SK-N-SH treated with all-trans-retinoic acid at 6 μM for 48 hours (cell line): ENCODE results near the gene VWA5B1.

Experiments
- ATAC-seq: fragments of 200-7000 bp; cut with Tn5 transposase; 3 replicates; pipeline ENCODE4 v1.9.1; 2020; ENCODE audit warnings: mild to moderate bottlenecking, moderate library complexity
- ARNTL ChIP-seq: fragments of 450-650 bp; formaldehyde crosslinking; IDR thresholded peaks from 2 replicates; pipeline ENCODE4 v1.5.0; 2020; ENCODE audit warnings: low read depth, mild to moderate bottlenecking, moderate library complexity, borderline replicate concordance
- CSDC2 ChIP-seq: fragments of 250-450 bp; sonication (Bioruptor Pico); IDR thresholded peaks from 2 replicates; pipeline ENCODE4 v1.5.0; 2020; ENCODE audit warnings: mild to moderate bottlenecking, moderate library complexity
- ISL1 ChIP-seq: fragments of 250-450 bp; sonication (Bioruptor Pico); IDR thresholded peaks from 2 replicates; pipeline ENCODE4 v2.1.2; 2022; ENCODE audit warnings: mild to moderate bottlenecking, moderate library complexity
- PPARA ChIP-seq: fragments of 250-450 bp; sonication (Bioruptor Pico); IDR thresholded peaks from 2 replicates; pipeline ENCODE4 v1.5.0; 2020; ENCODE audit warnings: mild to moderate bottlenecking, borderline replicate concordance
- SNAI2 ChIP-seq: fragments of 250-450 bp; sonication (Bioruptor Pico); IDR thresholded peaks from 2 replicates; pipeline ENCODE4 v1.5.0; 2020; ENCODE audit warnings: mild to moderate bottlenecking, moderate library complexity
- TOX ChIP-seq: fragments of 250-450 bp; sonication (Bioruptor Pico); IDR thresholded peaks from 2 replicates; pipeline ENCODE4 v1.8.0; 2021; ENCODE audit warnings: mild to moderate bottlenecking, moderate library complexity, borderline replicate concordance
- ZC3H10 ChIP-seq: fragments of 250-450 bp; sonication (Bioruptor Pico); IDR thresholded peaks from 2 replicates; pipeline ENCODE4 v1.5.1; 2021; ENCODE audit warnings: mild to moderate bottlenecking, moderate library complexity
- ZFP3 ChIP-seq: fragments of 250-450 bp; sonication (Bioruptor Pico); IDR thresholded peaks from 2 replicates; pipeline ENCODE4 v1.5.0; 2020; ENCODE audit warnings: mild to moderate bottlenecking, moderate library complexity
- ZFP30 ChIP-seq: fragments of 450-650 bp; formaldehyde crosslinking; IDR thresholded peaks from 2 replicates; pipeline ENCODE4 v1.5.0; 2022; ENCODE audit warnings: mild to moderate bottlenecking, moderate library complexity
- ZNF565 ChIP-seq: fragments of 450-650 bp; formaldehyde crosslinking; conservative IDR thresholded peaks from 2 replicates; pipeline ENCODE4 v1.5.0; 2020; ENCODE audit warnings: low read depth, mild to moderate bottlenecking, moderate library complexity
- ZNF70 ChIP-seq: fragments of 450-650 bp; formaldehyde crosslinking; IDR thresholded peaks from 2 replicates; pipeline ENCODE4 v1.5.0; 2020; ENCODE audit warnings: mild to moderate bottlenecking, moderate library complexity
- ZNF8 ChIP-seq: fragments of 450-650 bp; formaldehyde crosslinking; IDR thresholded peaks from 2 replicates; pipeline ENCODE4 v1.5.0; 2020; ENCODE audit warnings: mild to moderate bottlenecking, moderate library complexity
- TF ChIP-seq, protein P1 (sequence below): fragments of 250-450 bp; sonication (Bioruptor Pico); IDR thresholded peaks from 2 replicates; pipeline ENCODE4 v1.8.0; 2020; ENCODE audit warnings: mild to moderate bottlenecking, moderate library complexity, borderline replicate concordance
- TF ChIP-seq, protein P2 (sequence below): fragments of 250-450 bp; sonication (Bioruptor Pico); IDR thresholded peaks from 2 replicates; pipeline ENCODE4 v1.5.1; 2020; ENCODE audit warnings: low read depth, mild to moderate bottlenecking, moderate library complexity
- TF ChIP-seq, protein P3 (sequence below): fragments of 250-450 bp; sonication (Bioruptor Pico); IDR thresholded peaks from 2 replicates; pipeline ENCODE4 v1.5.0; 2020; ENCODE audit warnings: mild to moderate bottlenecking, moderate library complexity
- TF ChIP-seq, protein P4 (sequence below): fragments of 250-450 bp; sonication (Bioruptor Pico); IDR thresholded peaks from 2 replicates; pipeline ENCODE4 v1.5.1; 2021; ENCODE audit warnings: mild to moderate bottlenecking, moderate library complexity
- TF ChIP-seq, protein P5 (sequence below): fragments of 250-450 bp; sonication (Bioruptor Pico); IDR thresholded peaks from 2 replicates; pipeline ENCODE4 v1.8.0; 2021; ENCODE audit warnings: low read depth, mild to moderate bottlenecking, moderate library complexity, borderline replicate concordance

The VWA5B1 gene

DNA sequence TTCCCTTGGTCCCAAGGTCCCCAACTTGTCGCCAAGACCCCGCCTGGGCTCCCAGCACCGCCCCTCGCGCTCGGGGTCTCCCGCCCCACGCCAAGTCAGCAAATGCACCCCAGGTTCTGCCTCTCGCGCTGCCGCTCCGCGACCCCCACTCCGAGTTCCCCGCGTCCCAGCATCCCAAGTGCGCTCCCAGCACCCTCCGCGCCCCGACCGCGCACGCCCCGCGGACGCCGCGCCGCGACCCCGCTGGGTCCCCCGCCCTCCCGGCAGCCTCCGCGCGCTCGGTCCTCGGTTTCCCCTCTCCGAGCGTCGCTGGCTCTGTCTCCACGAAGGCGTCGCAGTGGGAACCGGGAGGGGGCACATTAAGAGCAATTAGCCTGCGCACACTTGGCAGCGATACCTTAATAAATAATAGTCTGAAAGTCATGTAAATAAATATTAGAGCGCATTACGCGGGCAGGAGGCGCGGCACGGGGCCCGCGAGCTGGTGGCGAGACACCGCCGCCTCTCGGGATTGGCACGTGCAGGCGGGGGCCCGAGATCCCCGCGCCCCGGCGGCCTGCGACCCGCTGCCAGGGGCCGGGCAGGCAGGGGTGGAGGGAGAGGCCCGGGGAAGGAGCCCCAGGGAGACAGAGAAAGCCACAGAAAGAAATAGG is 75.9 kb downstream of the VWA5B1 start (continued):
- TF ChIP-seq, protein P1, sequence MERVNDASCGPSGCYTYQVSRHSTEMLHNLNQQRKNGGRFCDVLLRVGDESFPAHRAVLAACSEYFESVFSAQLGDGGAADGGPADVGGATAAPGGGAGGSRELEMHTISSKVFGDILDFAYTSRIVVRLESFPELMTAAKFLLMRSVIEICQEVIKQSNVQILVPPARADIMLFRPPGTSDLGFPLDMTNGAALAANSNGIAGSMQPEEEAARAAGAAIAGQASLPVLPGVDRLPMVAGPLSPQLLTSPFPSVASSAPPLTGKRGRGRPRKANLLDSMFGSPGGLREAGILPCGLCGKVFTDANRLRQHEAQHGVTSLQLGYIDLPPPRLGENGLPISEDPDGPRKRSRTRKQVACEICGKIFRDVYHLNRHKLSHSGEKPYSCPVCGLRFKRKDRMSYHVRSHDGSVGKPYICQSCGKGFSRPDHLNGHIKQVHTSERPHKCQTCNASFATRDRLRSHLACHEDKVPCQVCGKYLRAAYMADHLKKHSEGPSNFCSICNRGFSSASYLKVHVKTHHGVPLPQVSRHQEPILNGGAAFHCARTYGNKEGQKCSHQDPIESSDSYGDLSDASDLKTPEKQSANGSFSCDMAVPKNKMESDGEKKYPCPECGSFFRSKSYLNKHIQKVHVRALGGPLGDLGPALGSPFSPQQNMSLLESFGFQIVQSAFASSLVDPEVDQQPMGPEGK = no peak

DNA sequence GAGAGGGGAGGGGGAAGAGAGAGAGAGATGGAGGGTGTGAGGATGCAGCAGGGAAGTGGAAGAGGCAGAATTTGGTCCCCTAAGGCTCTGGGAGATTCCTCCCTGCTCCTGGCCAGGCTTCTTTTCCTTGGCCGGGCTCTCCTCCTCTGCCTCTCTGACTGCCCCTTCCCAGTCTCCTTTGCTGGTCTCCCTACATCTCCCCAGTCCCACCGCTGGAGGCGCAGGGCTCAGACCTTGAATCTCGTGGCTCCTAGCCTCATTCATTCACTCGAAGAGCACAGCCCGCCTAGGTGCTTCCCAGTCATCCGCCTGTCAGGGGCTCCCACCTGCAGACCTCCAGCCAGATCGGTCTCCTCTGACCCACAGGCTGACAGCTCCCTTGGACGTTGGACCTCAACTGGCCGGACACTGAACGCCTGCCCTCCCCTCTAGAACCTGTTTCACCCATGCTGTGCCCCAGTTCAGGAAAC is 76.5 kb downstream of the VWA5B1 start:
- no peak for TF ChIP-seq ZFP30 (CRISPR knock-in tag)
- no peak for TF ChIP-seq ZNF565 (CRISPR knock-in tag)
- no peak for TF ChIP-seq ZFP3 (CRISPR knock-in tag)
- no peak for TF ChIP-seq CSDC2 (CRISPR knock-in tag)
- TF ChIP-seq, protein P2, sequence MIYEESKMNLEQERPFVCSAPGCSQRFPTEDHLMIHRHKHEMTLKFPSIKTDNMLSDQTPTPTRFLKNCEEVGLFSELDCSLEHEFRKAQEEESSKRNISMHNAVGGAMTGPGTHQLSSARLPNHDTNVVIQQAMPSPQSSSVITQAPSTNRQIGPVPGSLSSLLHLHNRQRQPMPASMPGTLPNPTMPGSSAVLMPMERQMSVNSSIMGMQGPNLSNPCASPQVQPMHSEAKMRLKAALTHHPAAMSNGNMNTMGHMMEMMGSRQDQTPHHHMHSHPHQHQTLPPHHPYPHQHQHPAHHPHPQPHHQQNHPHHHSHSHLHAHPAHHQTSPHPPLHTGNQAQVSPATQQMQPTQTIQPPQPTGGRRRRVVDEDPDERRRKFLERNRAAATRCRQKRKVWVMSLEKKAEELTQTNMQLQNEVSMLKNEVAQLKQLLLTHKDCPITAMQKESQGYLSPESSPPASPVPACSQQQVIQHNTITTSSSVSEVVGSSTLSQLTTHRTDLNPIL = no peak
- TF ChIP-seq ZC3H10 = no peak
- TF ChIP-seq, protein P3, sequence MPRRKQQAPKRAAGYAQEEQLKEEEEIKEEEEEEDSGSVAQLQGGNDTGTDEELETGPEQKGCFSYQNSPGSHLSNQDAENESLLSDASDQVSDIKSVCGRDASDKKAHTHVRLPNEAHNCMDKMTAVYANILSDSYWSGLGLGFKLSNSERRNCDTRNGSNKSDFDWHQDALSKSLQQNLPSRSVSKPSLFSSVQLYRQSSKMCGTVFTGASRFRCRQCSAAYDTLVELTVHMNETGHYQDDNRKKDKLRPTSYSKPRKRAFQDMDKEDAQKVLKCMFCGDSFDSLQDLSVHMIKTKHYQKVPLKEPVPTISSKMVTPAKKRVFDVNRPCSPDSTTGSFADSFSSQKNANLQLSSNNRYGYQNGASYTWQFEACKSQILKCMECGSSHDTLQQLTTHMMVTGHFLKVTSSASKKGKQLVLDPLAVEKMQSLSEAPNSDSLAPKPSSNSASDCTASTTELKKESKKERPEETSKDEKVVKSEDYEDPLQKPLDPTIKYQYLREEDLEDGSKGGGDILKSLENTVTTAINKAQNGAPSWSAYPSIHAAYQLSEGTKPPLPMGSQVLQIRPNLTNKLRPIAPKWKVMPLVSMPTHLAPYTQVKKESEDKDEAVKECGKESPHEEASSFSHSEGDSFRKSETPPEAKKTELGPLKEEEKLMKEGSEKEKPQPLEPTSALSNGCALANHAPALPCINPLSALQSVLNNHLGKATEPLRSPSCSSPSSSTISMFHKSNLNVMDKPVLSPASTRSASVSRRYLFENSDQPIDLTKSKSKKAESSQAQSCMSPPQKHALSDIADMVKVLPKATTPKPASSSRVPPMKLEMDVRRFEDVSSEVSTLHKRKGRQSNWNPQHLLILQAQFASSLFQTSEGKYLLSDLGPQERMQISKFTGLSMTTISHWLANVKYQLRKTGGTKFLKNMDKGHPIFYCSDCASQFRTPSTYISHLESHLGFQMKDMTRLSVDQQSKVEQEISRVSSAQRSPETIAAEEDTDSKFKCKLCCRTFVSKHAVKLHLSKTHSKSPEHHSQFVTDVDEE (CRISPR knock-in tag) = no peak
- TF ChIP-seq PPARA = no peak
- no peak for TF ChIP-seq ZNF8 (CRISPR knock-in tag)
- no peak for TF ChIP-seq ZNF70 (CRISPR knock-in tag)
- TF ChIP-seq TOX (CRISPR knock-in tag) = no peak
- TF ChIP-seq SNAI2 = no peak
- TF ChIP-seq, protein P4, sequence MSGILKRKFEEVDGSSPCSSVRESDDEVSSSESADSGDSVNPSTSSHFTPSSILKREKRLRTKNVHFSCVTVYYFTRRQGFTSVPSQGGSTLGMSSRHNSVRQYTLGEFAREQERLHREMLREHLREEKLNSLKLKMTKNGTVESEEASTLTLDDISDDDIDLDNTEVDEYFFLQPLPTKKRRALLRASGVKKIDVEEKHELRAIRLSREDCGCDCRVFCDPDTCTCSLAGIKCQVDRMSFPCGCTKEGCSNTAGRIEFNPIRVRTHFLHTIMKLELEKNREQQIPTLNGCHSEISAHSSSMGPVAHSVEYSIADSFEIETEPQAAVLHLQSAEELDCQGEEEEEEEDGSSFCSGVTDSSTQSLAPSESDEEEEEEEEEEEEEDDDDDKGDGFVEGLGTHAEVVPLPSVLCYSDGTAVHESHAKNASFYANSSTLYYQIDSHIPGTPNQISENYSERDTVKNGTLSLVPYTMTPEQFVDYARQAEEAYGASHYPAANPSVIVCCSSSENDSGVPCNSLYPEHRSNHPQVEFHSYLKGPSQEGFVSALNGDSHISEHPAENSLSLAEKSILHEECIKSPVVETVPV (CRISPR knock-in tag) = no peak
- no peak for TF ChIP-seq ISL1
- no peak for TF ChIP-seq ARNTL (CRISPR knock-in tag)
- TF ChIP-seq, protein P5, sequence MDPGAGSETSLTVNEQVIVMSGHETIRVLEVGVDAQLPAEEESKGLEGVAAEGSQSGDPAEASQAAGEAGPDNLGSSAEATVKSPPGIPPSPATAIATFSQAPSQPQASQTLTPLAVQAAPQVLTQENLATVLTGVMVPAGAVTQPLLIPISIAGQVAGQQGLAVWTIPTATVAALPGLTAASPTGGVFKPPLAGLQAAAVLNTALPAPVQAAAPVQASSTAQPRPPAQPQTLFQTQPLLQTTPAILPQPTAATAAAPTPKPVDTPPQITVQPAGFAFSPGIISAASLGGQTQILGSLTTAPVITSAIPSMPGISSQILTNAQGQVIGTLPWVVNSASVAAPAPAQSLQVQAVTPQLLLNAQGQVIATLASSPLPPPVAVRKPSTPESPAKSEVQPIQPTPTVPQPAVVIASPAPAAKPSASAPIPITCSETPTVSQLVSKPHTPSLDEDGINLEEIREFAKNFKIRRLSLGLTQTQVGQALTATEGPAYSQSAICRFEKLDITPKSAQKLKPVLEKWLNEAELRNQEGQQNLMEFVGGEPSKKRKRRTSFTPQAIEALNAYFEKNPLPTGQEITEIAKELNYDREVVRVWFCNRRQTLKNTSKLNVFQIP = no peak
- TF ChIP-seq, protein P1 = no peak
- peak; percentile 89 for ATAC-seq

DNA sequence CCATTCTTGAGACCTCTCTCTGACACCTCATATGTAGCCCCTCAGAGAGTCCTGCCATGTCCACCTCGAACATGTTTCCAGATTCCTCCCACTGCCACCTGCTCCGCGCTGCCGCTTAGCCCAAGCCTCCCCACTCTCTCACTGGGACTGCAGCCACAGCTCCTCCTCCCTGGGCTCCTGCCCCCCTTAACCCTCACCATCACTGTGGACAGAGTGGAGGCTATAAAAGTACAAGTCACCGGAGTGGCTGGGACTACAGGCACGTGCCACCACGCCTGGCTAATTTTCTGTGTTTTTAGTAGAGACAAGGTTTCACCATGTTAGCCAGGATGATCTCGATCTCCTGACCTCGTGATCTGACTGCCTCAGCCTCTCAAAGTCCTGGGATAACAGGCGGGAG is 77.0 kb downstream of the VWA5B1 start:
- no peak for ATAC-seq
- no peak for TF ChIP-seq TOX (CRISPR knock-in tag)
- TF ChIP-seq, protein P2 = no peak
- TF ChIP-seq ZFP30 (CRISPR knock-in tag) = no peak
- TF ChIP-seq ZNF70 (CRISPR knock-in tag) = no peak
- TF ChIP-seq ZFP3 (CRISPR knock-in tag) = no peak
- TF ChIP-seq PPARA = no peak
- TF ChIP-seq ARNTL (CRISPR knock-in tag) = no peak
